Measurements from ENCODE around the gene ACSL1.

GRCh38 chr4:184727430-184727829 is 98.3 kb downstream of the ACSL1 start:
- no peak for TF ChIP-seq POLR2A (IDR thresholded peaks at IDR 0.05)
- TF ChIP-seq, protein P1, sequence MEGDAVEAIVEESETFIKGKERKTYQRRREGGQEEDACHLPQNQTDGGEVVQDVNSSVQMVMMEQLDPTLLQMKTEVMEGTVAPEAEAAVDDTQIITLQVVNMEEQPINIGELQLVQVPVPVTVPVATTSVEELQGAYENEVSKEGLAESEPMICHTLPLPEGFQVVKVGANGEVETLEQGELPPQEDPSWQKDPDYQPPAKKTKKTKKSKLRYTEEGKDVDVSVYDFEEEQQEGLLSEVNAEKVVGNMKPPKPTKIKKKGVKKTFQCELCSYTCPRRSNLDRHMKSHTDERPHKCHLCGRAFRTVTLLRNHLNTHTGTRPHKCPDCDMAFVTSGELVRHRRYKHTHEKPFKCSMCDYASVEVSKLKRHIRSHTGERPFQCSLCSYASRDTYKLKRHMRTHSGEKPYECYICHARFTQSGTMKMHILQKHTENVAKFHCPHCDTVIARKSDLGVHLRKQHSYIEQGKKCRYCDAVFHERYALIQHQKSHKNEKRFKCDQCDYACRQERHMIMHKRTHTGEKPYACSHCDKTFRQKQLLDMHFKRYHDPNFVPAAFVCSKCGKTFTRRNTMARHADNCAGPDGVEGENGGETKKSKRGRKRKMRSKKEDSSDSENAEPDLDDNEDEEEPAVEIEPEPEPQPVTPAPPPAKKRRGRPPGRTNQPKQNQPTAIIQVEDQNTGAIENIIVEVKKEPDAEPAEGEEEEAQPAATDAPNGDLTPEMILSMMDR (IDR thresholded peaks at IDR 0.05), result no peak
- TF ChIP-seq POLR2AphosphoS5 (IDR thresholded peaks at IDR 0.05), result no peak
- no peak for TF ChIP-seq EP300 (IDR thresholded peaks at IDR 0.05)
